ENCODE results near the gene SETBP1.

- TF ChIP-seq, protein P1, sequence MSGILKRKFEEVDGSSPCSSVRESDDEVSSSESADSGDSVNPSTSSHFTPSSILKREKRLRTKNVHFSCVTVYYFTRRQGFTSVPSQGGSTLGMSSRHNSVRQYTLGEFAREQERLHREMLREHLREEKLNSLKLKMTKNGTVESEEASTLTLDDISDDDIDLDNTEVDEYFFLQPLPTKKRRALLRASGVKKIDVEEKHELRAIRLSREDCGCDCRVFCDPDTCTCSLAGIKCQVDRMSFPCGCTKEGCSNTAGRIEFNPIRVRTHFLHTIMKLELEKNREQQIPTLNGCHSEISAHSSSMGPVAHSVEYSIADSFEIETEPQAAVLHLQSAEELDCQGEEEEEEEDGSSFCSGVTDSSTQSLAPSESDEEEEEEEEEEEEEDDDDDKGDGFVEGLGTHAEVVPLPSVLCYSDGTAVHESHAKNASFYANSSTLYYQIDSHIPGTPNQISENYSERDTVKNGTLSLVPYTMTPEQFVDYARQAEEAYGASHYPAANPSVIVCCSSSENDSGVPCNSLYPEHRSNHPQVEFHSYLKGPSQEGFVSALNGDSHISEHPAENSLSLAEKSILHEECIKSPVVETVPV (CRISPR knock-in tag; IDR thresholded peaks at IDR 0.05) = no peak
- TF ChIP-seq ZFP3 (CRISPR knock-in tag; IDR thresholded peaks at IDR 0.05) (no peak), RARB (CRISPR knock-in tag; IDR thresholded peaks at IDR 0.05) (no peak), GLIS3 (CRISPR knock-in tag; IDR thresholded peaks at IDR 0.05) (no peak), ARNTL (CRISPR knock-in tag; IDR thresholded peaks at IDR 0.05; ENCODE audit: borderline replicate concordance, low read depth) (no peak), ZFP30 (CRISPR knock-in tag; IDR thresholded peaks at IDR 0.05) (no peak)
- TF ChIP-seq, protein P2, sequence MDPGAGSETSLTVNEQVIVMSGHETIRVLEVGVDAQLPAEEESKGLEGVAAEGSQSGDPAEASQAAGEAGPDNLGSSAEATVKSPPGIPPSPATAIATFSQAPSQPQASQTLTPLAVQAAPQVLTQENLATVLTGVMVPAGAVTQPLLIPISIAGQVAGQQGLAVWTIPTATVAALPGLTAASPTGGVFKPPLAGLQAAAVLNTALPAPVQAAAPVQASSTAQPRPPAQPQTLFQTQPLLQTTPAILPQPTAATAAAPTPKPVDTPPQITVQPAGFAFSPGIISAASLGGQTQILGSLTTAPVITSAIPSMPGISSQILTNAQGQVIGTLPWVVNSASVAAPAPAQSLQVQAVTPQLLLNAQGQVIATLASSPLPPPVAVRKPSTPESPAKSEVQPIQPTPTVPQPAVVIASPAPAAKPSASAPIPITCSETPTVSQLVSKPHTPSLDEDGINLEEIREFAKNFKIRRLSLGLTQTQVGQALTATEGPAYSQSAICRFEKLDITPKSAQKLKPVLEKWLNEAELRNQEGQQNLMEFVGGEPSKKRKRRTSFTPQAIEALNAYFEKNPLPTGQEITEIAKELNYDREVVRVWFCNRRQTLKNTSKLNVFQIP (CRISPR knock-in tag; IDR thresholded peaks at IDR 0.05; ENCODE audit: borderline replicate concordance, low read depth) = no peak
Measured at GRCh38 chr18:44912740-44913478, 232.2 kb downstream of the SETBP1 start.

All from SK-N-SH treated with all-trans-retinoic acid at 6 μM for 48 hours (cell line).